ENCODE results near the gene ALKBH5. TPM values are rescaled to one million over a fixed set of nuclear protein-coding genes. Genes with fewer than 3 reads are reported as not detected.

The ALKBH5 gene
- total RNA-seq, 1 donor from 2014 or later, result 78.8 TPM

DNA sequence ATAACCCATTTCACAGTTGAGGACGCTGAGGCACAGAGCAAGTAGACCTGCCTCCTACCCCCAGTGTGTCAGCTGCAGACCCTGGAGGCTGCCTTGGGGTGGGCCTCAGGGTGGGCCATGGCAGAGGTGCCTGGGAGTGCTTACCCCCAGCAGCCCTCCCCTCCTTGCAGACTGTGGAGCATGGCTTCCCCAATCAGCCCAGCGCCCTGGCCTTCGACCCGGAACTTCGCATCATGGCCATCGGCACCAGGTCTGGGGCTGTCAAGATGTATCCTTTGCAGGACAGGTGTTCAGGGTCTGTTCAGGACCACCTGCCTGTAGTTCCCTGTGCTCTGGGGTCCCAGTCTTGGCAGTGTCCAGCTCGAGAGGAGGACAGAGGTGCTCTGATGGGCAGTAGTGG lies 46.1 kb downstream of the ALKBH5 start:
- peak overlapping the region; percentile 70 for H3K27ac ChIP-seq
- no peak for TF ChIP-seq EZH2 (IDR thresholded peaks at IDR 0.05)
- TF ChIP-seq, protein P1, sequence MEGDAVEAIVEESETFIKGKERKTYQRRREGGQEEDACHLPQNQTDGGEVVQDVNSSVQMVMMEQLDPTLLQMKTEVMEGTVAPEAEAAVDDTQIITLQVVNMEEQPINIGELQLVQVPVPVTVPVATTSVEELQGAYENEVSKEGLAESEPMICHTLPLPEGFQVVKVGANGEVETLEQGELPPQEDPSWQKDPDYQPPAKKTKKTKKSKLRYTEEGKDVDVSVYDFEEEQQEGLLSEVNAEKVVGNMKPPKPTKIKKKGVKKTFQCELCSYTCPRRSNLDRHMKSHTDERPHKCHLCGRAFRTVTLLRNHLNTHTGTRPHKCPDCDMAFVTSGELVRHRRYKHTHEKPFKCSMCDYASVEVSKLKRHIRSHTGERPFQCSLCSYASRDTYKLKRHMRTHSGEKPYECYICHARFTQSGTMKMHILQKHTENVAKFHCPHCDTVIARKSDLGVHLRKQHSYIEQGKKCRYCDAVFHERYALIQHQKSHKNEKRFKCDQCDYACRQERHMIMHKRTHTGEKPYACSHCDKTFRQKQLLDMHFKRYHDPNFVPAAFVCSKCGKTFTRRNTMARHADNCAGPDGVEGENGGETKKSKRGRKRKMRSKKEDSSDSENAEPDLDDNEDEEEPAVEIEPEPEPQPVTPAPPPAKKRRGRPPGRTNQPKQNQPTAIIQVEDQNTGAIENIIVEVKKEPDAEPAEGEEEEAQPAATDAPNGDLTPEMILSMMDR (IDR thresholded peaks at IDR 0.05), result no peak
- no peak for TF ChIP-seq EZH2phosphoT487 (IDR thresholded peaks at IDR 0.05)
- peaks cover 50% of the 10 kb centered on the region for H3K4me1 ChIP-seq
- no peaks in the 10 kb centered on the region for H3K36me3 ChIP-seq
- H2AFZ ChIP-seq (replicated peaks), result no peak overlapping the region
- peaks cover 76% of the 10 kb centered on the region for H4K20me1 ChIP-seq (ENCODE audit: low read depth)
- H3K27me3 ChIP-seq, result no peaks in the 10 kb centered on the region
- Mint-ChIP-seq H3K4me1 (peaks cover 69% of the 10 kb centered on the region), H3K27me3 (ENCODE audit: insufficient read depth, low read depth) (peaks cover 6% of the 10 kb centered on the region), H3K27ac (peak overlapping the region; percentile 98), H3K36me3 (peaks cover 4% of the 10 kb centered on the region), H3K4me3 (peak overlapping the region; percentile 65), H3K9me3 (no peaks in the 10 kb centered on the region)
- peaks cover 80% of the 10 kb centered on the region for H3K79me2 ChIP-seq (ENCODE audit: low read depth)
- peaks cover 12% of the 10 kb centered on the region for H3F3A ChIP-seq (ENCODE audit: low read depth)
- DNase-seq (ENCODE audit: low spot score), result no peak
- peak overlapping the region; percentile 79 for H3K4me2 ChIP-seq
- no peak overlapping the region for H3K9ac ChIP-seq
- H3K9me3 ChIP-seq (ENCODE audit: low read depth), result no peaks in the 10 kb centered on the region
- no peak overlapping the region for H3K4me3 ChIP-seq

DNA sequence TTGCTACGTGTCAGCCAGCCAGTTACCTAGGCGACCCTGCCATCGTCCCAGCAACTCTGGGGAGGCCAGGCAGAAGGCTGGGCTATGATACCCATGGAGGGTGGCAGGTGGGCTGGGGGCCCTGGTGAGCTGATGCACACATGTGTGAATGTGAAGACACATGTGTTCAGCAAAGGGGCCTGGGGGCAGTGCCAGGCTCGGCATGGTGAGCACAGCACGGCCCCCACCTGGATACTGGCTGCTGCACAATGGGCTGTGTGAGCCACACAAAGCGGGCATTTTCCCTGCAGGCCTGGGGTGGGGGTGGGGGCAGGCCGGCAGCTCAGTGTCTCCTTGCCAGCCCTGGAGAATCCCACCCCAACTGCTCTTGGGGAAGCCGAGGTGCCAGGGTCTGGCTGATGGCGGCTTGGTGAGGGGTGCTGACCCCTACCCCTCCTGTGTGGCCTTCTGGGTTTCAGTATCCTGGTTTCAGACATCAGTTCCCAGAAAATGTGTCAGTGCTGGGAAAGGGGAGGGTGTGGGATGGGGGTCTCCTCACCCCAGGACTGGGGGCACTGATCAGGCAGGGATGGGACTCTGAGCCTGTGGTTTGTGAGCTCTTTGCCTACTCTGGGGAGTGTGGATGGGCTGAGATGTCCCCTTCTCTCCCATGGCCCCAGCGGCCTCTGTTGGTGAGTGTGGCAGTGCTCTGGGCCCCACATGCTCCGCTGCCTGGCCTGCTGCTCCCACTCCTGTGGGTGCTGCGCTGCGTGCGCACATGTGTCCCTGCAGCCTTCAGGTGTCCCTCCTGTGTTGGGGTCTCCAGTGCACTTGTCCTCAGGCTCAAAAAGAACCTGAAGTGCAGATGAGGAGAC lies 46.9 kb downstream of the ALKBH5 start:
- no peaks in the 10 kb centered on the region for H3K9me3 ChIP-seq (ENCODE audit: low read depth)
- no peaks in the 10 kb centered on the region for H3K36me3 ChIP-seq
- peaks cover 67% of the 10 kb centered on the region for H3K4me1 Mint-ChIP-seq
- H3K79me2 ChIP-seq (ENCODE audit: low read depth), result peaks cover 80% of the 10 kb centered on the region
- H3K27ac ChIP-seq, result peak overlapping the region; percentile 70
- DNase-seq (ENCODE audit: low spot score), result no peak
- peaks cover 8% of the 10 kb centered on the region for H3K36me3 Mint-ChIP-seq
- H4K20me1 ChIP-seq (ENCODE audit: low read depth), result peaks cover 76% of the 10 kb centered on the region
- H3F3A ChIP-seq (ENCODE audit: low read depth), result peaks cover 8% of the 10 kb centered on the region
- H3K27me3 Mint-ChIP-seq (ENCODE audit: insufficient read depth, low read depth), result peaks cover 6% of the 10 kb centered on the region
- H3K27me3 ChIP-seq, result no peaks in the 10 kb centered on the region
- H3K4me3 ChIP-seq, result peak overlapping the region; percentile 39
- H3K4me1 ChIP-seq, result peaks cover 50% of the 10 kb centered on the region
- H3K9ac ChIP-seq, result peak overlapping the region; percentile 32
- peak overlapping the region; percentile 98 for H3K27ac Mint-ChIP-seq
- peak overlapping the region; percentile 65 for H3K4me3 Mint-ChIP-seq
- no peaks in the 10 kb centered on the region for H3K9me3 Mint-ChIP-seq
- no peak overlapping the region for H2AFZ ChIP-seq (replicated peaks)
- TF ChIP-seq, protein P1 (IDR thresholded peaks at IDR 0.05), result no peak
- no peak for TF ChIP-seq EZH2 (IDR thresholded peaks at IDR 0.05)
- TF ChIP-seq EZH2phosphoT487 (IDR thresholded peaks at IDR 0.05), result no peak
- peak overlapping the region; percentile 79 for H3K4me2 ChIP-seq

GRCh38 chr17:18231164-18231563 lies 47.5 kb downstream of the ALKBH5 start:
- H2AFZ ChIP-seq (replicated peaks), result no peak overlapping the region
- TF ChIP-seq EZH2phosphoT487 (IDR thresholded peaks at IDR 0.05) (no peak), EZH2 (IDR thresholded peaks at IDR 0.05) (no peak)
- TF ChIP-seq, protein P1 (IDR thresholded peaks at IDR 0.05), result no peak
- Mint-ChIP-seq H3K9me3 (no peaks in the 10 kb centered on the region), H3K4me3 (peak overlapping the region; percentile 80), H3K27ac (peak overlapping the region; percentile 98), H3K4me1 (peaks cover 63% of the 10 kb centered on the region), H3K27me3 (ENCODE audit: insufficient read depth, low read depth) (peaks cover 6% of the 10 kb centered on the region), H3K36me3 (peaks cover 10% of the 10 kb centered on the region)
- peak overlapping the region; percentile 70 for H3K27ac ChIP-seq
- H4K20me1 ChIP-seq (ENCODE audit: low read depth), result peaks cover 73% of the 10 kb centered on the region
- H3K36me3 ChIP-seq, result no peaks in the 10 kb centered on the region
- no peak overlapping the region for H3K9ac ChIP-seq
- H3K4me1 ChIP-seq, result peaks cover 50% of the 10 kb centered on the region
- H3K9me3 ChIP-seq (ENCODE audit: low read depth), result no peaks in the 10 kb centered on the region
- peak overlapping the region; percentile 79 for H3K4me2 ChIP-seq
- no peaks in the 10 kb centered on the region for H3K27me3 ChIP-seq
- peaks cover 76% of the 10 kb centered on the region for H3K79me2 ChIP-seq (ENCODE audit: low read depth)
- DNase-seq (ENCODE audit: low spot score), result peak; percentile 89
- peak overlapping the region; percentile 39 for H3K4me3 ChIP-seq
- peaks cover 8% of the 10 kb centered on the region for H3F3A ChIP-seq (ENCODE audit: low read depth)

Measured in neural progenitor cell (in vitro differentiated cells).